HG03039 (cell line): ENCODE results near the gene PEAK3.

Experiments
- ATAC-seq: cut with Tn5 transposase; IDR thresholded peaks from one replicate; pipeline ENCODE4 v1.9.1; 2021; ENCODE audit warnings: mild to moderate bottlenecking, moderate library complexity; ENCODE audit not compliant: unreplicated experiment

Gene PEAK3

GRCh38 chr19:2282062-2282861, at the start of gene PEAK3:
TSS of gene PEAK3 (minus strand) at chr19:2282175. CDS start at chr19:2280931, 1,244 bp downstream.
- no peak for ATAC-seq

GRCh38 chr19:2330632-2331284, 48.8 kb upstream of the PEAK3 start:
- no peak for ATAC-seq

GRCh38 chr19:2330255-2330631, 48.3 kb upstream of the PEAK3 start:
- no peak for ATAC-seq

GRCh38 chr19:2329501-2329916, 47.5 kb upstream of the PEAK3 start:
- no peak for ATAC-seq

GRCh38 chr19:2329149-2329478, 47.1 kb upstream of the PEAK3 start:
- ATAC-seq = peak; percentile 4

- peak; percentile 63 for ATAC-seq
These were observed 46.6 kb upstream of the PEAK3 start, which contains the start of the genes LSM7 and SPPL2B for GRCh38 chr19:2328401-2329148. TSS of gene LSM7 (minus strand) at chr19:2328586. CDS start at chr19:2328566, 20 bp downstream. TSS of gene SPPL2B (plus strand) at chr19:2328684. CDS start at chr19:2328710, 26 bp downstream.

- ATAC-seq = no peak
These were observed 45.9 kb upstream of the PEAK3 start for GRCh38 chr19:2327773-2328400.

GRCh38 chr19:2326699-2327360, 44.9 kb upstream of the PEAK3 start:
- ATAC-seq = no peak

- ATAC-seq = no peak
These were observed 43.5 kb upstream of the PEAK3 start for GRCh38 chr19:2325281-2326046.

- ATAC-seq = no peak
These were observed 42.4 kb upstream of the PEAK3 start for GRCh38 chr19:2324220-2324948.

GRCh38 chr19:2323707-2324106, 41.7 kb upstream of the PEAK3 start:
- ATAC-seq = no peak

GRCh38 chr19:2321565-2322283, 39.7 kb upstream of the PEAK3 start:
- no peak for ATAC-seq

GRCh38 chr19:2320939-2321338, 39.0 kb upstream of the PEAK3 start:
- no peak for ATAC-seq

- ATAC-seq = no peak
These were observed 38.1 kb upstream of the PEAK3 start for GRCh38 chr19:2320049-2320448.

GRCh38 chr19:2319551-2319950, 37.6 kb upstream of the PEAK3 start:
- no peak for ATAC-seq

- ATAC-seq = no peak
These were observed 36.9 kb upstream of the PEAK3 start for GRCh38 chr19:2318923-2319322.

- ATAC-seq = no peak
These were observed 35.8 kb upstream of the PEAK3 start for GRCh38 chr19:2317756-2318155.

GRCh38 chr19:2317300-2317699, 35.3 kb upstream of the PEAK3 start:
- no peak for ATAC-seq
